Calu3 (cell line): ENCODE results near the gene CSPG4. TPM values are rescaled to one million over a fixed set of nuclear protein-coding genes. Genes with fewer than 3 reads are reported as not detected.
"Not testable (repeated sequence)": the region's sequence is repeated elsewhere in the genome, so short reads cannot be mapped to it uniquely, and the experiment has no call there.

Source experiments
- BruUV-seq: library from RNA; stranded (reverse); fragments of 400-500 nt; replicated peaks from 2 replicates; lab custom pipeline; 2021; lab: Mats Ljungman, UMichigan
- CTCF ChIA-PET: fragments of 300-600 bp; sonication (Branson Sonifier 250); formaldehyde crosslinking; loops from one replicate; lab custom pipeline; 2022; ENCODE audit warnings: antibody characterized with exemption; lab: Charles Lee
- DNase-seq: peaks from one replicate; pipeline ENCODE4 v3.0.0; 2022
- H3K27ac Mint-ChIP-seq: one replicate; pipeline ENCODE4 v1.8.0; 2022; ENCODE audit warnings: mixed read lengths; ENCODE audit not compliant: unreplicated experiment
- H3K27me3 Mint-ChIP-seq: one replicate; pipeline ENCODE4 v1.8.0; 2022; ENCODE audit warnings: mixed read lengths; ENCODE audit not compliant: unreplicated experiment
- H3K36me3 Mint-ChIP-seq: one replicate; pipeline ENCODE4 v1.8.0; 2022; ENCODE audit warnings: mild to moderate bottlenecking, moderate library complexity, mixed read lengths; ENCODE audit not compliant: insufficient read depth, unreplicated experiment
- H3K4me1 Mint-ChIP-seq: one replicate; pipeline ENCODE4 v1.8.0; 2022; ENCODE audit warnings: mild to moderate bottlenecking, low read depth, mixed read lengths; ENCODE audit not compliant: unreplicated experiment
- H3K4me3 Mint-ChIP-seq: one replicate; pipeline ENCODE4 v1.8.0; 2022; ENCODE audit warnings: mild to moderate bottlenecking, low read depth, moderate library complexity, mixed read lengths; ENCODE audit not compliant: unreplicated experiment
- H3K9me3 Mint-ChIP-seq: one replicate; pipeline ENCODE4 v1.8.0; 2022; ENCODE audit warnings: low read depth, mixed read lengths; ENCODE audit not compliant: unreplicated experiment
- CTCF ChIP-seq: fragments of 200-600 bp; IDR thresholded peaks from one replicate; pipeline ENCODE4 v1.8.0; 2022; ENCODE audit warnings: antibody characterized with exemption; ENCODE audit not compliant: unreplicated experiment
- intact Hi-C: fragments of 100-400 bp; cut with micrococcal nuclease; formaldehyde crosslinking; loops from one replicate; pipeline ENCODE4 v1.10.0; 2022; ENCODE audit not compliant: unreplicated experiment
- total RNA-seq: library from RNA; stranded (reverse); gene quantifications from 2 replicates; pipeline ENCODE4 v1.2.3, GENCODE V29; 2022

The CSPG4 gene
- total RNA-seq, 1 experiment from 2014 or later = not detected

GRCh38 chr15:75702436-75702835 is 10.2 kb downstream of the CSPG4 start:
- Mint-ChIP-seq H3K4me1 (no peaks in the 10 kb centered on the region), H3K36me3 (no peaks in the 10 kb centered on the region), H3K9me3 (no peaks in the 10 kb centered on the region), H3K4me3 (no peak overlapping the region), H3K27me3 (peaks cover 21% of the 10 kb centered on the region), H3K27ac (no peak overlapping the region)
- no peak for TF ChIP-seq CTCF
- no peak for DNase-seq
- CTCF ChIA-PET = no interaction called here
- intact Hi-C loops = no loop called here
- no TSS peak for BruUV-seq

GRCh38 chr15:75701071-75702003 is 11.3 kb downstream of the CSPG4 start:
- intact Hi-C loops, DNase-seq, BruUV-seq, H3K9me3 Mint-ChIP-seq, H3K4me1 Mint-ChIP-seq, H3K4me3 Mint-ChIP-seq, H3K36me3 Mint-ChIP-seq, CTCF ChIA-PET, H3K27ac Mint-ChIP-seq: not testable (repeated sequence)
- H3K27me3 Mint-ChIP-seq = peaks cover 25% of the 10 kb centered on the region

- H3K4me3 Mint-ChIP-seq, H3K27ac Mint-ChIP-seq, DNase-seq: not testable (repeated sequence)
Measured at GRCh38 chr15:75699961-75700874, 12.4 kb downstream of the CSPG4 start.

GRCh38 chr15:75699517-75699916 is 13.1 kb downstream of the CSPG4 start:
- CTCF ChIA-PET, H3K9me3 Mint-ChIP-seq, H3K4me3 Mint-ChIP-seq, H3K36me3 Mint-ChIP-seq, DNase-seq, intact Hi-C loops, H3K27ac Mint-ChIP-seq, BruUV-seq: not testable (repeated sequence)
- Mint-ChIP-seq H3K27me3 (peaks cover 43% of the 10 kb centered on the region), H3K4me1 (peaks cover 14% of the 10 kb centered on the region)

More at GRCh38 chr15:75699961-75700874, 12.4 kb downstream of the CSPG4 start:
- BruUV-seq, intact Hi-C loops, H3K4me1 Mint-ChIP-seq, H3K9me3 Mint-ChIP-seq, H3K36me3 Mint-ChIP-seq, CTCF ChIA-PET: not testable (repeated sequence)
- H3K27me3 Mint-ChIP-seq = peaks cover 36% of the 10 kb centered on the region

- H3K9me3 Mint-ChIP-seq, intact Hi-C loops, H3K4me3 Mint-ChIP-seq, BruUV-seq, H3K36me3 Mint-ChIP-seq, CTCF ChIA-PET, H3K27ac Mint-ChIP-seq, DNase-seq: not testable (repeated sequence)
- Mint-ChIP-seq H3K4me1 (peaks cover 17% of the 10 kb centered on the region), H3K27me3 (peaks cover 48% of the 10 kb centered on the region)
Measured at GRCh38 chr15:75697974-75698747, 14.5 kb downstream of the CSPG4 start.
